ENCODE measurements around the gene WWC2. TPM values are rescaled to one million over a fixed set of nuclear protein-coding genes. Genes with fewer than 3 reads are reported as not detected.

WWC2 gene
- total RNA-seq, 1 experiment from 2014 or later: 39.1 TPM

GRCh38 chr4:183344523-183345255, 245.6 kb downstream of the WWC2 start:
- DNase-seq (ENCODE audit: low read depth, low spot score): no peak
- H3K9ac ChIP-seq (ENCODE audit: low read length): no peak overlapping the region
- no peaks in the 10 kb centered on the region for H3K27me3 ChIP-seq (ENCODE audit: insufficient read depth, low read length)
- H3K27ac ChIP-seq (ENCODE audit: low read depth, low read length): no peak overlapping the region
- H3K36me3 ChIP-seq (ENCODE audit: control insufficient read depth in 1 of 2, insufficient read depth in 2 of 2, low read length in 2 of 2): no peaks in the 10 kb centered on the region
- no peak for TF ChIP-seq ZFX (IDR thresholded peaks at IDR 0.05)
- no peak for TF ChIP-seq ATF3 (IDR thresholded peaks at IDR 0.05)
- no peak for TF ChIP-seq ELF1 (IDR thresholded peaks at IDR 0.05; ENCODE audit: borderline replicate concordance, low read depth)
- H3K4me2 ChIP-seq (ENCODE audit: low read length): no peak overlapping the region
- intact Hi-C loops (cut with micrococcal nuclease): no loop called here
- no peak for ATAC-seq
- H3K4me3 ChIP-seq (replicated peaks in 1 of 2; ENCODE audit: low read depth in 1 of 2, low read length in 2 of 2): no peak overlapping the region
- no peaks in the 10 kb centered on the region for H3K79me2 ChIP-seq (ENCODE audit: insufficient read depth, low read length)
- H4K20me1 ChIP-seq (ENCODE audit: insufficient read depth): no peaks in the 10 kb centered on the region
- H3K9me2 ChIP-seq (ENCODE audit: insufficient read depth): no peaks in the 10 kb centered on the region
- BruUV-seq (replicated peaks): no TSS peak
- no peak overlapping the region for H2AFZ ChIP-seq (ENCODE audit: low read depth, low read length, poor library complexity, severe bottlenecking)
- H3K9me3 ChIP-seq (ENCODE audit: control insufficient read depth in 1 of 2, insufficient read depth in 1 of 2, low read depth in 1 of 2, low read length in 2 of 2): no peaks in the 10 kb centered on the region
- POLR2A ChIA-PET: no interaction called here
- RAD21 ChIA-PET (ENCODE audit: low non-redundant PET in 1 of 2, low total read pairs in 2 of 2, uncharacterized antibody in 2 of 2, unreplicated experiment in 2 of 2): no interaction called here
- peaks cover 0 to 12% of the 10 kb centered on the region in 2 experiments; a peak in 1 of 4 replicates for H3K4me1 ChIP-seq (ENCODE audit: control insufficient read depth in 1 of 2, insufficient read depth in 2 of 2, low read length in 2 of 2)
- CTCF ChIA-PET: no interaction called here

GRCh38 chr4:183345261-183345660, 246.2 kb downstream of the WWC2 start:
- H3K4me2 ChIP-seq (ENCODE audit: low read length): no peak overlapping the region
- POLR2A ChIA-PET: no interaction called here
- peaks cover 0 to 12% of the 10 kb centered on the region in 2 experiments; a peak in 1 of 4 replicates for H3K4me1 ChIP-seq (ENCODE audit: control insufficient read depth in 1 of 2, insufficient read depth in 2 of 2, low read length in 2 of 2)
- no peaks in the 10 kb centered on the region for H3K36me3 ChIP-seq (ENCODE audit: control insufficient read depth in 1 of 2, insufficient read depth in 2 of 2, low read length in 2 of 2)
- H3K27ac ChIP-seq (ENCODE audit: low read depth, low read length): no peak overlapping the region
- H2AFZ ChIP-seq (ENCODE audit: low read depth, low read length, poor library complexity, severe bottlenecking): no peak overlapping the region
- no TSS peak for BruUV-seq (replicated peaks)
- H3K9ac ChIP-seq (ENCODE audit: low read length): no peak overlapping the region
- no peaks in the 10 kb centered on the region for H3K79me2 ChIP-seq (ENCODE audit: insufficient read depth, low read length)
- H3K27me3 ChIP-seq (ENCODE audit: insufficient read depth, low read length): no peaks in the 10 kb centered on the region
- intact Hi-C loops (cut with micrococcal nuclease): no loop called here
- H3K9me2 ChIP-seq (ENCODE audit: insufficient read depth): no peaks in the 10 kb centered on the region
- RAD21 ChIA-PET (ENCODE audit: low non-redundant PET in 1 of 2, low total read pairs in 2 of 2, uncharacterized antibody in 2 of 2, unreplicated experiment in 2 of 2): no interaction called here
- ATAC-seq (no peak), DNase-seq (ENCODE audit: low read depth, low spot score) (no peak)
- CTCF ChIA-PET: no interaction called here
- H4K20me1 ChIP-seq (ENCODE audit: insufficient read depth): no peaks in the 10 kb centered on the region
- no peak overlapping the region for H3K4me3 ChIP-seq (replicated peaks in 1 of 2; ENCODE audit: low read depth in 1 of 2, low read length in 2 of 2)
- no peaks in the 10 kb centered on the region for H3K9me3 ChIP-seq (ENCODE audit: control insufficient read depth in 1 of 2, insufficient read depth in 1 of 2, low read depth in 1 of 2, low read length in 2 of 2)
- TF ChIP-seq ATF3 (IDR thresholded peaks at IDR 0.05) (no peak), POLR2A (IDR thresholded peaks at IDR 0.05; ENCODE audit: borderline replicate concordance, extremely low read depth, insufficient read depth, insufficient read length) (no peak), MAX (IDR thresholded peaks at IDR 0.05) (no peak), ZBTB33 (IDR thresholded peaks at IDR 0.05; ENCODE audit: extremely low read depth, insufficient replicate concordance, low read length) (no peak), EZH2 (IDR thresholded peaks at IDR 0.05) (no peak), SP1 (IDR thresholded peaks at IDR 0.05; ENCODE audit: low read depth) (no peak), CEBPB (IDR thresholded peaks at IDR 0.05; ENCODE audit: low read depth) (no peak), RAD21 (IDR thresholded peaks at IDR 0.05; ENCODE audit: low read depth) (no peak), REST (IDR thresholded peaks at IDR 0.05; ENCODE audit: low read depth) (no peak)
